Measurements from ENCODE around the gene OTUD5. TPM values are rescaled to one million over a fixed set of nuclear protein-coding genes. Genes with fewer than 3 reads are reported as not detected.

OTUD5 gene
- total and polyA plus RNA-seq, 2 experiments from 2014 or later = 47.8 to 56.6 TPM

DNA sequence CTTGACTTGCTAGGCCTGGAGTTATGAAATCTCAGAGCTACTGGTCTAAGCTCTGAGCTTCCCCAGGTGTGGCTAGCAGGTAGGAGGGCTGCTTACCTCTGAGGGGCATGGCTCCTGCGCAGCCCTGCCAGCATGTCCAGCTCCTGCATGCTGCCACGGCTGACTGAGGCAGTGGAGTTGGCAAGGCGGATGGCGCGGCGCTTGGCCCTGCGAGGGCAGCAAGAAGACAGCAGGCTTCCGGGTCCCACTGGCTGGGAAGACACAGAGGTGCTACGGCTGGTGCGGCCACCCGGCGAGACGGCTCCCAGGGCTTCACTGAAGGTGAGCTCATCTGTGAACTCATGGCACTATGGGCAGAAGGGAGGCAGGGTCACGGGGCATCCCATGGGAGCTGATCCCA is 8.6 kb upstream of the OTUD5 start:
- Histone ChIP-seq H3K4me3 (no peak overlapping the region), H3K27me3 (no peaks in the 10 kb centered on the region), H3K4me1 (ENCODE audit: low read depth) (peaks cover 17% of the 10 kb centered on the region), H3K27ac (no peak overlapping the region), H3K36me3 (no peaks in the 10 kb centered on the region), H3K9me3 (ENCODE audit: low read depth) (no peaks in the 10 kb centered on the region)
- no peak for TF ChIP-seq CTCF (IDR thresholded peaks at IDR 0.05; ENCODE audit: low read depth, low read length)
- no peak for DNase-seq (ENCODE audit: low read depth in 1 of 2, low spot score in 1 of 2)

DNA sequence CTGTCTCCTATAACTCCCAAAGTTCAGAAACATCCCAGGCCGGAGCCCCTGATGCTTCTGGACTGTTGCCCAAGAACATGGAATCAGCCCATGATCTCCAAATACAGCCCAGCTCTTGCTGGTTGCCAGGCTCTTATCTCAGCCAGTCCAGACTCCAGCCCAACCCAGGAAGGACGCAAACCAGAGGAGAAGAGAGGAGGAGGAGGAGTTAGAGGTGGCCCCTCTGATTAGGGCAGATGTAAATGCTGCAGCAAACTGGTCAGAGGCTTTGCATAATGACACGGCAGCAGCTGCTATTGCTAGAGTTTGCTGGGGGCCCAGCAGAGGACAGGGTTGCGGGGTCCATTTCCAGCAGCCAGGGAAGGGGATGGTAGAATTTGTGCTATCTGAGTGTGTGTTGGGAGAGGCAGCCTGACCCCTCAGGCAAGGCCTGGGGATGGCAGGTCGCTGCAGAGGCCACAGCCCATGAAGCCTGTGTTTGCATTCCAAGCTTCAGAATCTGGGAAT is 4.2 kb upstream of the OTUD5 start:
- H3K36me3 ChIP-seq = no peaks in the 10 kb centered on the region
- no peaks in the 10 kb centered on the region for H3K27me3 ChIP-seq
- no peak for TF ChIP-seq CTCF (IDR thresholded peaks at IDR 0.05; ENCODE audit: low read depth, low read length)
- H3K27ac ChIP-seq = peak overlapping the region; percentile 89
- peaks cover 18% of the 10 kb centered on the region for H3K4me1 ChIP-seq (ENCODE audit: low read depth)
- no peaks in the 10 kb centered on the region for H3K9me3 ChIP-seq (ENCODE audit: low read depth)
- peak; percentile 58 to 85 for DNase-seq (ENCODE audit: low read depth in 1 of 2, low spot score in 1 of 2)
- H3K4me3 ChIP-seq = no peak overlapping the region

GRCh38 chrX:48960291-48960690 is 2.9 kb upstream of the OTUD5 start:
- no peak overlapping the region for H3K4me3 ChIP-seq
- no peaks in the 10 kb centered on the region for H3K27me3 ChIP-seq
- peak overlapping the region; percentile 89 for H3K27ac ChIP-seq
- no peak for TF ChIP-seq CTCF (IDR thresholded peaks at IDR 0.05; ENCODE audit: low read depth, low read length)
- peaks cover 18% of the 10 kb centered on the region for H3K4me1 ChIP-seq (ENCODE audit: low read depth)
- no peaks in the 10 kb centered on the region for H3K9me3 ChIP-seq (ENCODE audit: low read depth)
- no peaks in the 10 kb centered on the region for H3K36me3 ChIP-seq
- DNase-seq (ENCODE audit: low read depth in 1 of 2, low spot score in 1 of 2) = no peak

GRCh38 chrX:48958635-48959094 is 1.3 kb upstream of the OTUD5 start:
- Histone ChIP-seq H3K9me3 (ENCODE audit: low read depth) (no peaks in the 10 kb centered on the region), H3K36me3 (no peaks in the 10 kb centered on the region), H3K27ac (peak overlapping the region; percentile 100), H3K27me3 (no peaks in the 10 kb centered on the region), H3K4me3 (peak overlapping the region; percentile 23), H3K4me1 (ENCODE audit: low read depth) (peaks cover 18% of the 10 kb centered on the region)
- TF ChIP-seq CTCF (IDR thresholded peaks at IDR 0.05; ENCODE audit: low read depth, low read length) = no peak
- peak; percentile 9 to 67 for DNase-seq (ENCODE audit: low read depth in 1 of 2, low spot score in 1 of 2)

DNA sequence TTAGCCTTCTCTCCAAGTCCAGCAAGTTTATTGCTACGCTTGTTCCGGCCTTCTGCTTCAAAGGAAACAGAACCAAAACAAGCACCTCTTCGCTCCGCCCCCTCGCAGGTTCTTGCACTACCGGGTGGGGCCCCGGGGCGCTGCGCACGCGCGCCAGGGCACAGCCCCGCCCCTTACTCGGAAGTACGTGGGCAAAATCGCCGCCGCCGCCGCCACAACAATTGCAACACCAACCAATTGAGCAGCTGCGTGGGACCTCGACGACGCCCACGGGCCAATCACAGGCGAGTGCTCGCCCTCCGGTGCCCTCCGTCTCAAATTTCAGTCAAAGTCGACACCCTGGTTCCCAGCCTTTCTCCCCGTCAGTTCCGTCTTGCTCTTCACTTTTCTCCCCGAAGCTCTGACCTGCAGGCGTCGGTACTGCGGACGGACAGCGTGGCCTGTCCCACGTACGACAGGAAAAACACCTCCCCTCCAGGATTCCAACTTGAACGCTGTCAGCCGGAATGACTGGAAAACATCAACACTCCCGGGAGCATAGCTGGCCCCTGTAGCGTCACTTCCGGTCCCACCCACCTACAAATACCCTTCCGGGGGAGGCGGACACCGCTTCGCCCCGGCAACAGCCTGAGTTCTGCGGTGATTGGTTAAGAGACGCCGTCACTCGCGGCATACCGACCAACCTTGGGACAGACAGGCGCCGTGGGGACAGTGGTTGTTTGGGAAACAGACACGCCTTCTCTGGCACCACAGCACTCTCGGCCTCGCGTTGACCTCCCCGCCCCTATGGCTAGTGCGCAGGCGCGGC is 624 bp upstream of the OTUD5 start:
- Histone ChIP-seq H3K4me1 (ENCODE audit: low read depth) (peaks cover 18% of the 10 kb centered on the region), H3K36me3 (no peaks in the 10 kb centered on the region)

More for the DNA sequence above, 624 bp upstream of the OTUD5 start:
- H3K4me3 ChIP-seq = peak overlapping the region; percentile 69
- peak overlapping the region; percentile 100 for H3K27ac ChIP-seq
- H3K9me3 ChIP-seq (ENCODE audit: low read depth) = no peaks in the 10 kb centered on the region
- no peak for TF ChIP-seq CTCF (IDR thresholded peaks at IDR 0.05; ENCODE audit: low read depth, low read length)
- H3K27me3 ChIP-seq = no peaks in the 10 kb centered on the region
- peak; percentile 98 to 99 for DNase-seq (ENCODE audit: low read depth in 1 of 2, low spot score in 1 of 2)
